A549 (cell line): ENCODE data around the gene SH2D2A. TPM values are rescaled to one million over a fixed set of nuclear protein-coding genes. Genes with fewer than 3 reads are reported as not detected.

Experiments
- ATAC-seq, 2 experiments: fragments of 200-7000 bp in 1 of 2; fragments of >200 bp in 1 of 2; cut with Nextera tagmentation in 1 of 2; cut with Tn5 transposase in 1 of 2; 3 replicates each; pipeline versions ENCODE4 v1.8.0 to v1.9.1; 2018 to 2020; ENCODE audit warnings: mild to moderate bottlenecking in 1 of 2, moderate library complexity in 1 of 2
- CTCF ChIA-PET: fragments of 300-600 bp; sonication (Branson Sonifier 250); formaldehyde crosslinking; extraction: SDS; loops from one replicate; lab custom pipeline; 2021; ENCODE audit warnings: antibody characterized with exemption, inconsistent platforms; lab: Yijun Ruan, JAX
- POLR2A ChIA-PET: fragments of 350-600 bp; formaldehyde crosslinking; extraction: SDS; loops from one replicate; lab custom pipeline; 2021; ENCODE audit warnings: antibody characterized with exemption, inconsistent platforms; lab: Yijun Ruan, JAX
- DNase-seq, 2 experiments: peaks; one replicate each; pipeline versions ENCODE4 v3.0.0 to v3.0.0-alpha.2; 2011 to 2016; ENCODE audit warnings: low read depth in 1 of 2, low spot score in 1 of 2
- FAIRE-seq: peaks from 2 replicates; lab custom pipeline; 2011; peaks lifted over from hg19 to GRCh38; lab: Jason Lieb, UNC
- H3K27ac ChIP-seq, 2 experiments: fragments of >200 bp; sonication (Bioruptor Twin); formaldehyde crosslinking; 3 replicates each; pipeline ENCODE4 v1.5.1; 2016 to 2017
- H3K4me1 ChIP-seq: fragments of >200 bp; sonication (Bioruptor Twin); formaldehyde crosslinking; 3 replicates; pipeline ENCODE4 v1.6.1; 2016
- H3K4me2 ChIP-seq: fragments of >200 bp; sonication (Bioruptor Twin); formaldehyde crosslinking; 3 replicates; pipeline ENCODE4 v1.6.1; 2016
- H3K4me3 ChIP-seq: fragments of >200 bp; sonication (Bioruptor Twin); formaldehyde crosslinking; 3 replicates; pipeline ENCODE4 v1.5.1; 2016
- H3K9me3 ChIP-seq: fragments of >200 bp; sonication (Bioruptor Twin); formaldehyde crosslinking; 3 replicates; pipeline ENCODE4 v1.6.1; 2016
- CBX8 ChIP-seq: fragments of 200-600 bp; sonication (generic); IDR thresholded peaks from 2 replicates; pipeline ENCODE4 v1.6.1; 2016
- CEBPB ChIP-seq, 2 experiments: fragments of >200 bp in 1 of 2; sonication (Bioruptor Twin) in 1 of 2; formaldehyde crosslinking in 1 of 2; IDR thresholded peaks; 2 replicates each; pipeline ENCODE4 v1.6.1; 2012 to 2016
- CHD4 ChIP-seq: fragments of 200-600 bp; sonication (generic); IDR thresholded peaks from 2 replicates; pipeline ENCODE4 v1.6.1; 2016; ENCODE audit warnings: antibody characterized with exemption, mild to moderate bottlenecking, borderline replicate concordance
- ELK1 ChIP-seq: fragments of 150-350 bp; IDR thresholded peaks from 2 replicates; pipeline ENCODE4 v1.6.1; 2014; ENCODE audit warnings: low read depth, mild to moderate bottlenecking, low read length
- EP300 ChIP-seq, 2 experiments: fragments of >200 bp; sonication (Bioruptor Twin); formaldehyde crosslinking; IDR thresholded peaks; 2 replicates in 1 of 2; 3 replicates in 1 of 2; pipeline ENCODE4 v1.6.1; 2016 to 2017
- FOXS1 ChIP-seq: fragments of 250-450 bp; sonication (Bioruptor Pico); IDR thresholded peaks from 2 replicates; pipeline ENCODE4 v1.5.0; 2020; ENCODE audit warnings: mild to moderate bottlenecking, moderate library complexity
- GATA3 ChIP-seq: IDR thresholded peaks from 2 replicates; pipeline ENCODE4 v1.6.1; 2012; ENCODE audit warnings: borderline replicate concordance
- HDAC2 ChIP-seq: fragments of 200-600 bp; sonication (generic); IDR thresholded peaks from 2 replicates; pipeline ENCODE4 v1.6.1; 2016
- HOXB13 ChIP-seq: fragments of 250-450 bp; sonication (Bioruptor Pico); IDR thresholded peaks from 2 replicates; pipeline ENCODE4 v1.5.0; 2020; ENCODE audit warnings: low read depth, mild to moderate bottlenecking, moderate library complexity
- JUN ChIP-seq, 2 experiments: fragments of >200 bp; sonication (Bioruptor Twin); formaldehyde crosslinking; IDR thresholded peaks; 2 replicates in 1 of 2; 3 replicates in 1 of 2; pipeline ENCODE4 v1.6.1; 2016 to 2017
- KDM1A ChIP-seq: fragments of 200-600 bp; sonication (generic); IDR thresholded peaks from 2 replicates; pipeline ENCODE4 v1.6.1; 2016; ENCODE audit warnings: low read depth, mild to moderate bottlenecking
- MAFK ChIP-seq: fragments of 450-650 bp; IDR thresholded peaks from 2 replicates; pipeline ENCODE4 v1.6.1; 2014; ENCODE audit not compliant: partially characterized antibody
- MAX ChIP-seq: IDR thresholded peaks from 2 replicates; pipeline ENCODE4 v1.6.1; 2012
- NFE2L2 ChIP-seq: fragments of 150-350 bp; conservative IDR thresholded peaks from 2 replicates; pipeline ENCODE4 v1.6.1; 2014; ENCODE audit warnings: low read length
- NPAS2 ChIP-seq: fragments of 250-450 bp; sonication (Bioruptor Pico); IDR thresholded peaks from 2 replicates; pipeline ENCODE4 v1.8.0; 2022; ENCODE audit warnings: mild to moderate bottlenecking, moderate library complexity, borderline replicate concordance
- PBX3 ChIP-seq: IDR thresholded peaks from 2 replicates; pipeline ENCODE4 v1.6.1; 2012
- RARB ChIP-seq: fragments of 250-450 bp; sonication (Bioruptor Pico); IDR thresholded peaks from 2 replicates; pipeline ENCODE4 v1.8.0; 2021; ENCODE audit warnings: mild to moderate bottlenecking, moderate library complexity
- RCOR1 ChIP-seq: fragments of 150-350 bp; IDR thresholded peaks from 2 replicates; pipeline ENCODE4 v1.6.1; 2014; ENCODE audit warnings: antibody characterized with exemption, low read length, low read depth
- SREBF2 ChIP-seq: fragments of 450-650 bp; IDR thresholded peaks from 2 replicates; pipeline ENCODE4 v1.6.1; 2014; ENCODE audit warnings: mild to moderate bottlenecking, moderate library complexity
- TP53 ChIP-seq: fragments of 250-450 bp; sonication (Bioruptor Pico); IDR thresholded peaks from 2 replicates; pipeline ENCODE4 v1.5.0; 2021; ENCODE audit warnings: mild to moderate bottlenecking, moderate library complexity
- USF2 ChIP-seq: fragments of 450-650 bp; IDR thresholded peaks from 2 replicates; pipeline ENCODE4 v1.6.1; 2014; ENCODE audit warnings: antibody characterized with exemption
- ZNF302 ChIP-seq: fragments of 250-450 bp; sonication (Bioruptor Pico); IDR thresholded peaks from 2 replicates; pipeline ENCODE4 v1.9.0; 2021; ENCODE audit warnings: inconsistent platforms, mild to moderate bottlenecking, moderate library complexity
- WGBS: methylation state at CpG from one replicate; pipeline ENCODE4 v1.1.6; 2017; ENCODE audit errors: missing lambda C conversion rate; 5-methylcytosine and 5-hydroxymethylcytosine counted together
- polyA plus RNA-seq, 4 experiments: library from polyadenylated mRNA; depleted of rRNA in 3 of 4; stranded (reverse); fragments of >200 nt; fragmentation: RNase III in 1 of 4; extraction: RNeasy Plus Mini Kit Qiagen cat#74134 plus additional on column Dnase treatment in 1 of 4; gene quantifications; 2 replicates in 3 of 4; 3 replicates in 1 of 4; pipeline ENCODE4 v1.2.3, GENCODE V29; 2011 to 2017

The SH2D2A gene
- polyA plus RNA-seq, 2 of the 4 experiments (the other 2 are of a cell fraction), result 1.6 to 1.8 TPM

GRCh38 chr1:156806512-156807440 lies 9.9 kb downstream of the SH2D2A start:
- TF ChIP-seq FOXS1 (no peak), NFE2L2 (no peak), ZNF302 (CRISPR knock-in tag) (no peak), ELK1 (no peak), RARB (CRISPR knock-in tag) (no peak), HOXB13 (CRISPR knock-in tag) (no peak), MAX (no peak), CEBPB (IDR thresholded peaks at IDR 0.05) (no peak), RCOR1 (no peak), HDAC2 (no peak), EP300 (IDR thresholded peaks at IDR 0.05) (no peak), PBX3 (no peak), GATA3 (no peak), MAFK (no peak)
- ChIA-PET CTCF (interaction anchor here (1.1 to 27.2 kb wide), 7 partner anchors 7 to 118 kb away, joined by 3 to 480 read pairs (median 11); partner anchors contain the start of genes INSRR and NTRK1), POLR2A (interaction anchor here (0.6 to 1.4 kb wide), 2 partner anchors 40 to 79 kb away, joined by 3 to 4 read pairs; partner anchors contain the start of genes METTL25B and PRCC)
- Histone ChIP-seq H3K4me3 (no peak overlapping the region), H3K4me2 (no peak overlapping the region), H3K9me3 (no peaks in the 10 kb centered on the region), H3K4me1 (no peaks in the 10 kb centered on the region), H3K27ac (no peak overlapping the region)
- ATAC-seq (no peak), FAIRE-seq (no peak), DNase-seq (no peak)
- 83% methylated on average over 5 of the region's 7 CpGs for WGBS

GRCh38 chr1:156805766-156806511 lies 10.7 kb downstream of the SH2D2A start:
- Histone ChIP-seq H3K27ac (no peak overlapping the region), H3K4me1 (no peaks in the 10 kb centered on the region), H3K4me3 (no peak overlapping the region), H3K9me3 (no peaks in the 10 kb centered on the region), H3K4me2 (no peak overlapping the region)
- FAIRE-seq (no peak), ATAC-seq (no peak), DNase-seq (no peak)
- ChIA-PET POLR2A (interaction anchor here (0.6 kb wide), 1 partner anchor 39 kb away, joined by 3 read pairs; the partner anchor contains the start of gene PRCC), CTCF (interaction anchor here (0.6 to 27.2 kb wide), 8 partner anchors 8 to 114 kb away, joined by 3 to 480 read pairs (median 9); partner anchors contain the start of genes INSRR and NTRK1)
- WGBS, result 89% methylated on average over 3 of the region's 3 CpGs
- TF ChIP-seq NFE2L2 (no peak), CBX8 (no peak), KDM1A (no peak), TP53 (CRISPR knock-in tag) (no peak), CHD4 (no peak), USF2 (no peak), NPAS2 (no peak), SREBF2 (no peak), JUN (IDR thresholded peaks at IDR 0.05) (no peak)
